Measurements from ENCODE around the gene C1orf216. TPM values are rescaled to one million over a fixed set of nuclear protein-coding genes. Genes with fewer than 3 reads are reported as not detected.

The C1orf216 gene
- total RNA-seq (6.3 and 9.1 TPM in 2 replicates), polyA plus RNA-seq (6.3 and 8.9 TPM in 2 replicates)

GRCh38 chr1:35718492-35719336, at the start of gene C1orf216:
TSS of gene C1orf216 (minus strand) at chr1:35718884. CDS start at chr1:35716321, 2,563 bp downstream.
- peak within 1 kb of the TSS; percentile 75 for H3K4me3 ChIP-seq
- H3K9me3 ChIP-seq (ENCODE audit: low read depth): no peaks in the 10 kb centered on the region
- H3K36me3 ChIP-seq (replicated peaks; ENCODE audit: insufficient read depth, low read depth): no peaks in the 10 kb centered on the region
- 5% methylated on average over 49 of the region's 76 CpGs for WGBS (ENCODE audit: low lambda C conversion rate, missing lambda C conversion rate)
- peak within 1 kb of the TSS; percentile 73 for H3K27ac ChIP-seq
- H2AFZ ChIP-seq: peak within 1 kb of the TSS; percentile 82
- no peaks in the 10 kb centered on the region for H3K27me3 ChIP-seq
- no peaks in the 10 kb centered on the region for H3K79me2 ChIP-seq
- H3K9me2 ChIP-seq (replicated peaks; ENCODE audit: insufficient read depth): no peaks in the 10 kb centered on the region
- H3K4me2 ChIP-seq: peak within 1 kb of the TSS; percentile 87
- no peaks in the 10 kb centered on the region for H3K4me1 ChIP-seq (ENCODE audit: insufficient read depth)
- TF ChIP-seq EZH2 (IDR thresholded peaks at IDR 0.05; ENCODE audit: borderline replicate concordance) (no peak), EZH2phosphoT487 (IDR thresholded peaks at IDR 0.05; ENCODE audit: low read depth, severe bottlenecking, unreplicated experiment) (no peak)
- TF ChIP-seq, protein P1, sequence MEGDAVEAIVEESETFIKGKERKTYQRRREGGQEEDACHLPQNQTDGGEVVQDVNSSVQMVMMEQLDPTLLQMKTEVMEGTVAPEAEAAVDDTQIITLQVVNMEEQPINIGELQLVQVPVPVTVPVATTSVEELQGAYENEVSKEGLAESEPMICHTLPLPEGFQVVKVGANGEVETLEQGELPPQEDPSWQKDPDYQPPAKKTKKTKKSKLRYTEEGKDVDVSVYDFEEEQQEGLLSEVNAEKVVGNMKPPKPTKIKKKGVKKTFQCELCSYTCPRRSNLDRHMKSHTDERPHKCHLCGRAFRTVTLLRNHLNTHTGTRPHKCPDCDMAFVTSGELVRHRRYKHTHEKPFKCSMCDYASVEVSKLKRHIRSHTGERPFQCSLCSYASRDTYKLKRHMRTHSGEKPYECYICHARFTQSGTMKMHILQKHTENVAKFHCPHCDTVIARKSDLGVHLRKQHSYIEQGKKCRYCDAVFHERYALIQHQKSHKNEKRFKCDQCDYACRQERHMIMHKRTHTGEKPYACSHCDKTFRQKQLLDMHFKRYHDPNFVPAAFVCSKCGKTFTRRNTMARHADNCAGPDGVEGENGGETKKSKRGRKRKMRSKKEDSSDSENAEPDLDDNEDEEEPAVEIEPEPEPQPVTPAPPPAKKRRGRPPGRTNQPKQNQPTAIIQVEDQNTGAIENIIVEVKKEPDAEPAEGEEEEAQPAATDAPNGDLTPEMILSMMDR (IDR thresholded peaks at IDR 0.05; ENCODE audit: poor library complexity): no peak
- no peaks in the 10 kb centered on the region for H4K20me1 ChIP-seq (ENCODE audit: insufficient read depth, poor library complexity, severe bottlenecking)
- DNase-seq (ENCODE audit: low spot score): peak; percentile 80

DNA sequence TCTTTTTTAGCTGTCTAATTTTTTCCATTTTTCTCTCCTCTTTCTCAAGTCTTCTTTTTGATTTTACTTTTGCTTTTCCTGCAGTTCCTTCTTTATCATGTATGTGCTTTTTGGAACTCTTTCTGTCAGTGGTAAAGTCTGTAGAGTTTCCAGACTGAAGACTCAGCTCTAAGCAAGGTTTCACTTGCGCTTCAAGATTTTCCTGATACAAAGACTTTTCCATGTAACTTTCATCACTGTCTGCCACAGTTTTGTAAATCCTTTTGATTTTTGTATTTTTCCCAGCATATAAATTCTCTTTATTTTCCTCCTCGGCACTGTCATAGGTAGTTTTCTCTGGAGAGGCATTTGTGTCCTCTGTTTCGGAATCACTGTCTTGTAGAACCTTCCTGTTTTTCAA, 45.6 kb upstream of the C1orf216 start:
- no peak overlapping the region for H3K4me2 ChIP-seq
- TF ChIP-seq EZH2 (IDR thresholded peaks at IDR 0.05; ENCODE audit: borderline replicate concordance): no peak
- no peak for TF ChIP-seq EZH2phosphoT487 (IDR thresholded peaks at IDR 0.05; ENCODE audit: low read depth, severe bottlenecking, unreplicated experiment)
- TF ChIP-seq, protein P1 (IDR thresholded peaks at IDR 0.05; ENCODE audit: poor library complexity): no peak

GRCh38 chr1:35763201-35763600, 44.5 kb upstream of the C1orf216 start:
- no peak overlapping the region for H3K4me2 ChIP-seq
- H3K36me3 ChIP-seq (replicated peaks; ENCODE audit: insufficient read depth, low read depth): no peaks in the 10 kb centered on the region
- no peaks in the 10 kb centered on the region for H3K9me3 ChIP-seq (ENCODE audit: low read depth)
- TF ChIP-seq EZH2phosphoT487 (IDR thresholded peaks at IDR 0.05; ENCODE audit: low read depth, severe bottlenecking, unreplicated experiment) (no peak), EZH2 (IDR thresholded peaks at IDR 0.05; ENCODE audit: borderline replicate concordance) (no peak)
- TF ChIP-seq, protein P1 (IDR thresholded peaks at IDR 0.05; ENCODE audit: poor library complexity): no peak
- H4K20me1 ChIP-seq (ENCODE audit: insufficient read depth, poor library complexity, severe bottlenecking): no peaks in the 10 kb centered on the region
- H3K79me2 ChIP-seq: peaks cover 16% of the 10 kb centered on the region
- no peaks in the 10 kb centered on the region for H3K27me3 ChIP-seq
- no peaks in the 10 kb centered on the region for H3K4me1 ChIP-seq (ENCODE audit: insufficient read depth)
- DNase-seq (ENCODE audit: low spot score): no peak
- H3K9me2 ChIP-seq (replicated peaks; ENCODE audit: insufficient read depth): no peaks in the 10 kb centered on the region
- no peak overlapping the region for H3K4me3 ChIP-seq
- no peak overlapping the region for H3K27ac ChIP-seq
- H2AFZ ChIP-seq: no peak overlapping the region

More for the DNA sequence above, 45.6 kb upstream of the C1orf216 start:
- DNase-seq (ENCODE audit: low spot score): no peak
- Histone ChIP-seq H3K9me3 (ENCODE audit: low read depth) (no peaks in the 10 kb centered on the region), H3K9me2 (replicated peaks; ENCODE audit: insufficient read depth) (no peaks in the 10 kb centered on the region), H3K4me1 (ENCODE audit: insufficient read depth) (peaks cover 6% of the 10 kb centered on the region), H3K4me3 (no peak overlapping the region), H3K36me3 (replicated peaks; ENCODE audit: insufficient read depth, low read depth) (no peaks in the 10 kb centered on the region), H4K20me1 (ENCODE audit: insufficient read depth, poor library complexity, severe bottlenecking) (no peaks in the 10 kb centered on the region), H2AFZ (no peak overlapping the region), H3K27me3 (no peaks in the 10 kb centered on the region), H3K27ac (no peak overlapping the region), H3K79me2 (peaks cover 17% of the 10 kb centered on the region)
- 95% methylated on average over 3 of the region's 3 CpGs for whole genome bisulfite sequencing (ENCODE audit: low lambda C conversion rate, missing lambda C conversion rate)

Data from hepatocyte (in vitro differentiated cells).